GM12878 (cell line): ENCODE results near the gene RETN. TPM values are rescaled to one million over a fixed set of nuclear protein-coding genes. Genes with fewer than 3 reads are reported as not detected.

ENCODE experiments used
- ATAC-seq: fragments of 200-7000 bp; cut with Tn5 transposase; 3 replicates; pipeline ENCODE4 v1.9.1; 2020; ENCODE audit warnings: mild to moderate bottlenecking, moderate library complexity
- BruUV-seq: library from RNA; stranded (reverse); fragments of 400-500 nt; replicated peaks from 2 replicates; lab custom pipeline; 2021; lab: Mats Ljungman, UMichigan
- CTCF ChIA-PET: fragments of 300-600 bp; sonication (Branson Sonifier 250); formaldehyde crosslinking; extraction: SDS; loops from one replicate; lab custom pipeline; 2021; ENCODE audit warnings: inconsistent platforms; lab: Yijun Ruan, JAX
- POLR2A ChIA-PET: fragments of 350-600 bp; formaldehyde crosslinking; extraction: SDS; loops from one replicate; lab custom pipeline; 2021; ENCODE audit warnings: inconsistent platforms; lab: Charles Lee
- RAD21 ChIA-PET: fragments of 300-600 bp; sonication (Branson Sonifier 250); formaldehyde crosslinking; loops from one replicate; lab custom pipeline; 2023; ENCODE audit warnings: antibody characterized with exemption; ENCODE audit not compliant: unreplicated experiment; lab: Charles Lee
- SMC1A ChIA-PET: fragments of 300-600 bp; sonication (Branson Sonifier 250); formaldehyde crosslinking; loops from one replicate; lab custom pipeline; 2023; ENCODE audit not compliant: unreplicated experiment, uncharacterized antibody; lab: Charles Lee
- DNase-seq: peaks from one replicate; pipeline ENCODE4 v3.0.0-alpha.2; 2011; ENCODE audit warnings: low read depth, low spot score
- FAIRE-seq: peaks from 3 replicates; lab custom pipeline; 2011; peaks lifted over from hg19 to GRCh38; lab: Jason Lieb, UNC
- H2AFZ ChIP-seq: 2 replicates; pipeline ENCODE4 v1.6.0; 2011; ENCODE audit warnings: low read depth, low read length, control low read depth; ENCODE audit not compliant: control insufficient read depth
- H3K27ac ChIP-seq: 2 replicates; pipeline ENCODE4 v1.5.1; 2011; ENCODE audit warnings: control low read depth; ENCODE audit not compliant: control insufficient read depth, insufficient read depth
- H3K27me3 ChIP-seq, 2 experiments: replicated peaks in 1 of 2; 2 replicates each; pipeline versions ENCODE4 v1.6.0 to v1.6.1; 2011; ENCODE audit warnings: low read length in 1 of 2; ENCODE audit not compliant: control insufficient read depth in 2 of 2, insufficient read depth in 2 of 2
- H3K36me3 ChIP-seq, 2 experiments: 2 replicates each; pipeline ENCODE4 v1.5.1; 2011; ENCODE audit warnings: low read length in 1 of 2; ENCODE audit not compliant: control insufficient read depth in 2 of 2, insufficient read depth in 2 of 2
- H3K4me1 ChIP-seq: 2 replicates; pipeline ENCODE4 v1.6.1; 2011; ENCODE audit warnings: mild to moderate bottlenecking, low read length, moderate library complexity, mixed read lengths; ENCODE audit not compliant: control insufficient read depth, insufficient read depth
- H3K4me2 ChIP-seq: 2 replicates; pipeline ENCODE4 v1.6.0; 2011; ENCODE audit warnings: control low read depth; ENCODE audit not compliant: control insufficient read depth, insufficient read depth
- H3K4me3 ChIP-seq: fragments of 200-600 bp; sonication (generic); 2 replicates; pipeline ENCODE4 v1.5.1; 2016
- H3K79me2 ChIP-seq: 2 replicates; pipeline ENCODE4 v1.6.0; 2011; ENCODE audit warnings: low read length; ENCODE audit not compliant: control insufficient read depth, insufficient read depth
- H3K9ac ChIP-seq: 2 replicates; pipeline ENCODE4 v1.8.0; 2011; ENCODE audit warnings: low read length, control low read depth, mixed read lengths; ENCODE audit not compliant: control insufficient read depth, insufficient read depth
- H3K9me3 ChIP-seq: replicated peaks from 3 replicates; pipeline ENCODE4 v1.5.1; 2011; ENCODE audit warnings: mild to moderate bottlenecking, low read length; ENCODE audit not compliant: control insufficient read depth, insufficient read depth
- H4K20me1 ChIP-seq: 2 replicates; pipeline ENCODE4 v1.6.0; 2011; ENCODE audit not compliant: control insufficient read depth, insufficient read depth
- FOS ChIP-seq: IDR thresholded peaks from 3 replicates; pipeline ENCODE4 v1.6.1; 2011; ENCODE audit warnings: borderline replicate concordance; ENCODE audit not compliant: insufficient read length; ENCODE audit errors: extremely low read depth
- PBX3 ChIP-seq: IDR thresholded peaks from 2 replicates; pipeline ENCODE4 v1.6.1; 2011; ENCODE audit warnings: mild to moderate bottlenecking, low read depth, low read length, moderate library complexity; ENCODE audit not compliant: insufficient replicate concordance
- RAD51 ChIP-seq: fragments of 450-650 bp; IDR thresholded peaks from 2 replicates; pipeline ENCODE4 v1.6.1; 2016; ENCODE audit warnings: moderate library complexity, mild to moderate bottlenecking, inconsistent platforms
- RUNX3 ChIP-seq: IDR thresholded peaks from 2 replicates; pipeline ENCODE4 v1.6.1; 2012; ENCODE audit warnings: low read length, inconsistent platforms
- SMAD1 ChIP-seq: fragments of 450-650 bp; IDR thresholded peaks from 2 replicates; pipeline ENCODE4 v1.6.1; 2018; ENCODE audit warnings: mild to moderate bottlenecking, low read depth; ENCODE audit not compliant: partially characterized antibody
- YY1 ChIP-seq: IDR thresholded peaks from 2 replicates; pipeline ENCODE4 v1.6.1; 2011; ENCODE audit warnings: low read depth, mild to moderate bottlenecking, low read length
- WGBS: methylation state at CpG from one replicate; pipeline ENCODE4 v1.1.6; 2016; ENCODE audit warnings: low lambda C conversion rate; ENCODE audit not compliant: insufficient replicate concordance, insufficient coverage; ENCODE audit errors: missing lambda C conversion rate; 5-methylcytosine and 5-hydroxymethylcytosine counted together
- in situ Hi-C: fragments of 300-500 bp; cut with MboI; formaldehyde crosslinking; loops from 9 replicates; pipeline ENCODE4 v1.14.3; 2018; ENCODE audit warnings: mixed read lengths
- intact Hi-C: fragments of 100-400 bp; cut with micrococcal nuclease; formaldehyde crosslinking; loops from one replicate; pipeline ENCODE4 v1.14.2; 2022; ENCODE audit not compliant: unreplicated experiment
- polyA plus RNA-seq, 11 experiments: library from polyadenylated mRNA; depleted of rRNA in 4 of 11; unstranded in 6 of 11; stranded (reverse) in 5 of 11; fragments of >200 nt; fragmentation: Nextera tagmentation in 4 of 11; fragmentation: Illumina TruSeq in 1 of 11; extraction: Ambion mirVana in 4 of 11; extraction: Trizol in 1 of 11; gene quantifications; 1 replicate in 1 of 11; 2 replicates in 10 of 11; pipeline versions ENCODE4 v1.2.1 to v1.2.3, GENCODE V29; 2011 to 2016; ENCODE audit warnings: inconsistent platforms in 2 of 11, missing spikeins in 2 of 11, low read depth in 1 of 11
- total RNA-seq, 4 experiments: library from RNA; depleted of rRNA in 3 of 4; stranded (reverse); fragments of >200 nt in 3 of 4; fragmentation: Illumina TruSeq in 1 of 4; extraction: Trizol in 1 of 4; gene quantifications; 2 replicates each; pipeline versions ENCODE4 v1.2.1 to v1.2.3, GENCODE V29; 2013 to 2021
- TF ChIP-seq, protein P1 (sequence below): fragments of 450-650 bp; IDR thresholded peaks from 2 replicates; pipeline ENCODE4 v1.6.1; 2016; ENCODE audit warnings: mild to moderate bottlenecking

Gene RETN
- total and polyA plus RNA-seq, 10 of the 15 experiments (the other 5 are each of a cell fraction or from before 2014, with no cell fraction given): 0.26 TPM; not detected in 9

DNA sequence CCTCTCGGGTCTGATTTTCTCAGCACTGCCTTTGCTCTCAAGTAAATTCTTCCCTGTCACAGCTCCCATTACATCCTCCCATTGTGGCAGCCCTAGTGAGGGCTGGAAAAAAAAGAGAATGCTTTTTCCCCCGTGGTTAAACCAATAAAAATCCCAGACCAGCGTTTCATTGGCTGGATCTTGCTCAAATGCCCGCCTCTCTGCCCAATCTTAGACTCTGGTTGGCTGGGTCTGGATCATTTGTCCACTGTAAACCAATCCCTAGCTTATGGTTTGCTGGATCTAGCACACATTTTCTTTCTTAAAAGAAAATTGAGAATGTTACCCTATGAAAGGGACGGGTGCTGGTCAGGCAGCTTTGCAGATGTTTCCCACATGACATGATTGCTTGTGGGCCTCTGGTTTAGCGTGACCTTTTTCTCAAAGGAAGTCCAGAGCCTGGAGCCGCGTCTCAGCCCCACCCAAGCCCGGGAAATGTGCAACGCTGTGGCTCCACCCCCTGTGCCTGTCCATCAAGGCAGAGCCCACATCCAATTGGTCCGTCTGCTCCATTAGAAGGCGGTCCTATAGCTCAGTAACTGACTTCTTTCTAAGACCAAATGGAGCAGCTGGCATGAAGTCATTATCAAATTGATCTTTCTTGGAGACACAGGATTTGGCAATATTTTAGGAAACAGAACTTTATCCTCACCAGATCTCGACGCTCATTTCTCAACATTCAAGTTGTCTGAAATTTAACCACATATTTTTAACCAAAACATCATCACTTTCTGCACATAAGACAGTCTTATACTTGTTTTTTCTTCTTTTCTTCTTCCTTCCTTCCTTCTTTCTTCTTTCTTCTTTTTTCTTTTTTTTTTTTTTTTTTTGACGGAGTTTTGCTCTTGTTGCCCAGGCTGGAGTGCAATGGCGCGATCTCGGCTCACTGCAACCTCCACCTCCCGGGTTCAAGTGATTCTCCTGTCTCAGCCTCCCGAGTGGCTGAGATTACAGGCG, 5.5 kb downstream of the RETN start (continued):
- TF ChIP-seq PBX3: peak; percentile 92
- TF ChIP-seq YY1: no peak
- TF ChIP-seq, protein P1, sequence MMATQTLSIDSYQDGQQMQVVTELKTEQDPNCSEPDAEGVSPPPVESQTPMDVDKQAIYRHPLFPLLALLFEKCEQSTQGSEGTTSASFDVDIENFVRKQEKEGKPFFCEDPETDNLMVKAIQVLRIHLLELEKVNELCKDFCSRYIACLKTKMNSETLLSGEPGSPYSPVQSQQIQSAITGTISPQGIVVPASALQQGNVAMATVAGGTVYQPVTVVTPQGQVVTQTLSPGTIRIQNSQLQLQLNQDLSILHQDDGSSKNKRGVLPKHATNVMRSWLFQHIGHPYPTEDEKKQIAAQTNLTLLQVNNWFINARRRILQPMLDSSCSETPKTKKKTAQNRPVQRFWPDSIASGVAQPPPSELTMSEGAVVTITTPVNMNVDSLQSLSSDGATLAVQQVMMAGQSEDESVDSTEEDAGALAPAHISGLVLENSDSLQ: peak; percentile 95
- no peak for TF ChIP-seq RAD51
- no peak for TF ChIP-seq SMAD1

GRCh38 chr19:7676376-7676775, 7.5 kb downstream of the RETN start:
- intact Hi-C loops (loop anchor here (10.0 kb wide), 1 partner anchor 292 kb away; no protein-coding TSS in a partner anchor), in situ Hi-C loops (no loop called here)
- H3K27me3 ChIP-seq: peaks cover 0 to 2% of the 10 kb centered on the region in 2 experiments; a peak in 3 of 4 replicates
- H4K20me1 ChIP-seq: no peaks in the 10 kb centered on the region
- SMC1A ChIA-PET: interaction anchor here (2.7 to 2.9 kb wide), 2 partner anchors 108 to 124 kb away, joined by 11 to 12 read pairs; no protein-coding TSS in a partner anchor
- peak overlapping the region; percentile 24; the same call in 1 of the 2 replicates for H3K4me3 ChIP-seq
- POLR2A ChIA-PET: no interaction called here
- H3K79me2 ChIP-seq: peaks cover 8% of the 10 kb centered on the region
- WGBS: 0% methylated on average over 7 of the region's 7 CpGs
- no peak overlapping the region for H3K27ac ChIP-seq
- H3K9ac ChIP-seq: no peak overlapping the region
- BruUV-seq: no TSS peak
- peaks cover 35% of the 10 kb centered on the region for H3K4me1 ChIP-seq
- ATAC-seq: no peak
- CTCF ChIA-PET: interaction anchor here (1.5 to 3.6 kb wide), 5 partner anchors 24 to 125 kb away, joined by 5 to 20 read pairs (median 5); no protein-coding TSS in a partner anchor
- TF ChIP-seq FOS (no peak), RUNX3 (0 out of 2 replicates have a peak, but pooled peaks have one; percentile 4)
- no peaks in the 10 kb centered on the region for H3K36me3 ChIP-seq
- RAD21 ChIA-PET: interaction anchor here (0.7 to 1.1 kb wide), 2 partner anchors 123 to 124 kb away, joined by 3 to 6 read pairs; no protein-coding TSS in a partner anchor
- FAIRE-seq: no peak
- no peaks in the 10 kb centered on the region; the same call in 2 of the 3 replicates for H3K9me3 ChIP-seq
- peak overlapping the region; percentile 33 for H2AFZ ChIP-seq
- no peak for DNase-seq
- H3K4me2 ChIP-seq: peak overlapping the region; percentile 76
